ENCODE data around the gene NUDT12. TPM values are rescaled to one million over a fixed set of nuclear protein-coding genes. Genes with fewer than 3 reads are reported as not detected.

NUDT12 gene
- total and polyA plus RNA-seq, 2 of the 13 experiments (the other 11 are each of a cell fraction or from before 2014, with no cell fraction given), result 2.3 to 5.4 TPM

- TF ChIP-seq ASH2L (IDR thresholded peaks at IDR 0.05; ENCODE audit: insufficient read length, low read depth, low read length) (peak; percentile 47), ZNF550 (CRISPR knock-in tag; IDR thresholded peaks at IDR 0.05; ENCODE audit: borderline replicate concordance) (no peak), THAP11 (CRISPR knock-in tag; IDR thresholded peaks at IDR 0.05) (peak; percentile 91), ZNF704 (CRISPR knock-in tag; IDR thresholded peaks at IDR 0.05; ENCODE audit: borderline replicate concordance) (no peak), ZNF292 (CRISPR knock-in tag; IDR thresholded peaks at IDR 0.05; ENCODE audit: borderline replicate concordance, low read depth) (0 out of 2 replicates have a peak, but pooled peaks have one; percentile 21), ZNF740 (CRISPR knock-in tag; IDR thresholded peaks at IDR 0.05) (0 out of 2 replicates have a peak, but pooled peaks have one; percentile 26), SIN3A (IDR thresholded peaks at IDR 0.05; ENCODE audit: borderline replicate concordance, low read depth, low read length) (0 out of 2 replicates have a peak, but pooled peaks have one; percentile 26), ZNF136 (CRISPR knock-in tag; IDR thresholded peaks at IDR 0.05; ENCODE audit: low read depth) (no peak), PCBP2 (optimal IDR thresholded peaks at IDR 0.05; ENCODE audit: low read depth, low read length, poor library complexity, severe bottlenecking) (no peak), NCOA1 (CRISPR knock-in tag; IDR thresholded peaks at IDR 0.05) (no peak), ZNF761 (CRISPR knock-in tag; conservative IDR thresholded peaks at IDR 0.05) (no peak), HNF1A (IDR thresholded peaks at IDR 0.05; ENCODE audit: low read depth) (no peak), HNF1A (CRISPR knock-in tag; IDR thresholded peaks at IDR 0.05; ENCODE audit: borderline replicate concordance) (no peak), SALL1 (CRISPR knock-in tag; IDR thresholded peaks at IDR 0.05) (no peak; the same call in 1 of the 2 replicates)
These were observed at the start of gene NUDT12 (continued) for GRCh38 chr5:103562453-103563157.
